DND-41 (cell line): Measurements from ENCODE around the gene NPR3.

ENCODE experiments used
- ATAC-seq: fragments of 200-7000 bp; cut with Tn5 transposase; 3 replicates; pipeline ENCODE4 v1.9.1; 2021; ENCODE audit warnings: low read depth; ENCODE audit not compliant: insufficient read depth
- DNase-seq: peaks from one replicate; pipeline ENCODE4 v3.0.0-alpha.2; 2020
- H2AFZ ChIP-seq: 2 replicates; pipeline ENCODE4 v1.6.0; 2012; ENCODE audit warnings: low read depth, low read length
- H3K27ac ChIP-seq: 2 replicates; pipeline ENCODE4 v1.5.1; 2012; ENCODE audit warnings: low read length, inconsistent platforms
- H3K27me3 ChIP-seq: fragments of 200-600 bp; sonication (generic); 2 replicates; pipeline ENCODE4 v1.6.0; 2012; ENCODE audit warnings: low read length, mild to moderate bottlenecking, inconsistent platforms; ENCODE audit not compliant: insufficient read depth, poor library complexity
- H3K36me3 ChIP-seq: 2 replicates; pipeline ENCODE4 v1.5.1; 2012; ENCODE audit warnings: low read length, inconsistent platforms; ENCODE audit not compliant: insufficient read depth
- H3K4me1 ChIP-seq: 2 replicates; pipeline ENCODE4 v1.5.1; 2012; ENCODE audit warnings: mild to moderate bottlenecking, low read length; ENCODE audit not compliant: insufficient read depth
- H3K4me2 ChIP-seq: 2 replicates; pipeline ENCODE4 v1.6.0; 2012; ENCODE audit warnings: mild to moderate bottlenecking, moderate library complexity, low read length, inconsistent platforms; ENCODE audit not compliant: insufficient read depth
- H3K4me3 ChIP-seq, 2 experiments: fragments of 200-600 bp in 1 of 2; shearing (Covaris generic) in 1 of 2; 2 replicates each; pipeline ENCODE4 v1.5.1; 2012 to 2016; ENCODE audit warnings: inconsistent platforms in 2 of 2, low read length in 2 of 2, mild to moderate bottlenecking in 2 of 2, low read depth in 1 of 2, moderate library complexity in 1 of 2
- H3K79me2 ChIP-seq: 2 replicates; pipeline ENCODE4 v1.6.0; 2012; ENCODE audit warnings: low read length, inconsistent platforms; ENCODE audit not compliant: insufficient read depth
- H3K9ac ChIP-seq: 2 replicates; pipeline ENCODE4 v1.6.0; 2012; ENCODE audit warnings: low read depth, mild to moderate bottlenecking, inconsistent platforms, low read length, moderate library complexity
- H3K9me3 ChIP-seq: 2 replicates; pipeline ENCODE4 v1.5.1; 2012; ENCODE audit warnings: low read length, moderate library complexity, mild to moderate bottlenecking, inconsistent platforms; ENCODE audit not compliant: insufficient read depth, severe bottlenecking
- H4K20me1 ChIP-seq: 2 replicates; pipeline ENCODE4 v1.6.0; 2012; ENCODE audit warnings: low read length; ENCODE audit not compliant: insufficient read depth
- EZH2 ChIP-seq: IDR thresholded peaks from 3 replicates; pipeline ENCODE4 v1.6.1; 2012; ENCODE audit warnings: borderline replicate concordance, low read depth, mild to moderate bottlenecking, moderate library complexity, low read length, inconsistent platforms; ENCODE audit not compliant: severe bottlenecking
- TF ChIP-seq, protein P1 (sequence below): IDR thresholded peaks from 2 replicates; pipeline ENCODE4 v1.5.1; 2012; ENCODE audit warnings: borderline replicate concordance, low read length, moderate library complexity, mild to moderate bottlenecking; ENCODE audit not compliant: poor library complexity, severe bottlenecking; ENCODE audit errors: extremely low read depth

The NPR3 gene

DNA sequence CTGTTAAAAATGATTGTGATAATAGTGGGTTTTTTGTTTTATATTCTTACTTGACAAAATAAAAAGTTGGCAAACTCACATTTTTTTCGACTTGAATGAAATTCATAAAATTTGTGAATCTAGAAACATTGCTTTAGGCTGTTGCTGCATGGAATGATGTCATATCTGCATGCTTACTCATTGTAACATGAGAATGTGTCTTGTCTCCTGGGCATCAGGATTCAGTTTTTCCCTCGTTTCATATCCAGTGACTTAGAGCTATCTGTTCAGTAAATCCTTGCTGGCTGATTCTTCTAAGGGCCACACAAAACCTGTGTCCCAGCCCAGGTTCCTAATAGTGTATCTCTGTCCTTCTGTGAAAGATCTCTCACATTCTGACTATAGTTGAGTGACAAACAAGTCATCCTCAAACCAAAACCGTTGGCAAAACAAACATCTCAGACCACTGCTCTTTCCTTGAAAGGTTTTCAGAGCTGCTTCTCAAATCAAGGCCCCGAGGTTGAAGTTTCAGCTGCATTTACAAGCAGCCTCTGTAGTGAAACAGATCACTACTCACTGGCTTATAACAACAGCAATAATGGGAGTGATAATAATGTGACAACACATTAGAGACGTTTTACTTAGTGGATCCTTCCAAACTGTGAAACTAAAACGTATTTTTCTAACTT, 95.0 kb downstream of the NPR3 start:
- Histone ChIP-seq H3K27ac (no peak overlapping the region), H3K36me3 (no peaks in the 10 kb centered on the region), H3K9me3 (no peaks in the 10 kb centered on the region), H4K20me1 (no peaks in the 10 kb centered on the region), H3K79me2 (no peaks in the 10 kb centered on the region), H3K4me1 (no peaks in the 10 kb centered on the region), H3K4me3 (no peak overlapping the region), H3K4me2 (no peak overlapping the region), H2AFZ (no peak overlapping the region), H3K27me3 (no peaks in the 10 kb centered on the region), H3K9ac (no peak overlapping the region)
- TF ChIP-seq, protein P1, sequence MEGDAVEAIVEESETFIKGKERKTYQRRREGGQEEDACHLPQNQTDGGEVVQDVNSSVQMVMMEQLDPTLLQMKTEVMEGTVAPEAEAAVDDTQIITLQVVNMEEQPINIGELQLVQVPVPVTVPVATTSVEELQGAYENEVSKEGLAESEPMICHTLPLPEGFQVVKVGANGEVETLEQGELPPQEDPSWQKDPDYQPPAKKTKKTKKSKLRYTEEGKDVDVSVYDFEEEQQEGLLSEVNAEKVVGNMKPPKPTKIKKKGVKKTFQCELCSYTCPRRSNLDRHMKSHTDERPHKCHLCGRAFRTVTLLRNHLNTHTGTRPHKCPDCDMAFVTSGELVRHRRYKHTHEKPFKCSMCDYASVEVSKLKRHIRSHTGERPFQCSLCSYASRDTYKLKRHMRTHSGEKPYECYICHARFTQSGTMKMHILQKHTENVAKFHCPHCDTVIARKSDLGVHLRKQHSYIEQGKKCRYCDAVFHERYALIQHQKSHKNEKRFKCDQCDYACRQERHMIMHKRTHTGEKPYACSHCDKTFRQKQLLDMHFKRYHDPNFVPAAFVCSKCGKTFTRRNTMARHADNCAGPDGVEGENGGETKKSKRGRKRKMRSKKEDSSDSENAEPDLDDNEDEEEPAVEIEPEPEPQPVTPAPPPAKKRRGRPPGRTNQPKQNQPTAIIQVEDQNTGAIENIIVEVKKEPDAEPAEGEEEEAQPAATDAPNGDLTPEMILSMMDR, result no peak
- TF ChIP-seq EZH2, result no peak
- ATAC-seq, result no peak
- no peak for DNase-seq

DNA sequence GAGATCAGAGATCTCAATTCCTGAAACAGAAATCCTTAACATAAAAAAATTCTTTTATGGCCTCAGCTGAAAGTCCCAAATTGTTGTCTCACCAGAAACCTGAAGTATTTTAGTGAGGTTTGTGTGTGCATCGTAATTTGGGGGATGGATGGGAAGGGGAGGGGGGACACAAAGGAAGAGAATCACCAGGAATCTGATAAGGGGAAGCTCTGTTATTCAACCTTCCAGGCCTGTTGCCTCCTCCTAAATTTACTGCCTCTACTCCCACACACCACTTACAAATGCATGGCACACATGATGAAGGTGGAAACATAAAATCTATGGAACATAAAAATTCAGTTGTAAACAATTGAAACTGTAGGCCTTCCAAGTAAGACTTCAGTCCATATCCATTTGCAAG, 97.7 kb downstream of the NPR3 start:
- DNase-seq, result no peak
- no peaks in the 10 kb centered on the region for H3K79me2 ChIP-seq
- TF ChIP-seq EZH2, result no peak
- TF ChIP-seq, protein P1, result no peak
- no peaks in the 10 kb centered on the region for H3K36me3 ChIP-seq
- no peaks in the 10 kb centered on the region for H4K20me1 ChIP-seq
- H3K9ac ChIP-seq, result no peak overlapping the region
- no peak overlapping the region for H3K4me3 ChIP-seq
- no peaks in the 10 kb centered on the region for H3K9me3 ChIP-seq
- H2AFZ ChIP-seq, result no peak overlapping the region
- H3K27ac ChIP-seq, result no peak overlapping the region
- no peak overlapping the region for H3K4me2 ChIP-seq
- ATAC-seq, result no peak
- no peaks in the 10 kb centered on the region for H3K4me1 ChIP-seq
- H3K27me3 ChIP-seq, result no peaks in the 10 kb centered on the region

DNA sequence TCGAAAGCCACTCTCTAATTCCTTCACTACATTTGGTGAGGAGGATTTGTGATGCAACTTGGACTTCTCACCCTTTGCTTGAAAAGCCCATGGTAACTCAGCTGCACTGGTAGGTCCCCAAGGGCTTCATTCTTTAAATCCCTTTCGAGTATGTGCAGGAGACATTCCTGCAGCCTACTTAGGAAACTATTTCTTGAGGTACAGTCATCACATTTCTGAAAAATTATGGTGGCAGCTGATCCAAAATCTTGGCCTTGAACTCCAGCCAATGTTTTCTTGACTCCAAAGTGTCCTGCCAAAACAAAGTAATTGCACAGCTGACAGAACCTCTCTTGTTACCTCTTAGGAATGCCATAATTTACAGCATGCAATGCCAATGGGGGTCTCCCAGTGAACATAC, 99.7 kb downstream of the NPR3 start:
- Histone ChIP-seq H3K4me3 (no peak overlapping the region), H3K36me3 (no peaks in the 10 kb centered on the region), H3K4me1 (no peaks in the 10 kb centered on the region), H3K4me2 (no peak overlapping the region), H3K27ac (no peak overlapping the region), H3K79me2 (no peaks in the 10 kb centered on the region), H2AFZ (no peak overlapping the region), H3K9ac (no peak overlapping the region), H3K27me3 (no peaks in the 10 kb centered on the region), H4K20me1 (no peaks in the 10 kb centered on the region), H3K9me3 (no peaks in the 10 kb centered on the region)
- ATAC-seq, result no peak
- TF ChIP-seq, protein P1, result no peak
- no peak for TF ChIP-seq EZH2
- no peak for DNase-seq
